Esophagus muscularis mucosa (tissue), 4 donors: Measurements from ENCODE around the gene SERHL2.

Experiments used
- EP300 ChIP-seq: sonication (generic); formaldehyde crosslinking; IDR thresholded peaks from one replicate; pipeline ENCODE4 v1.6.1; 2017; ENCODE audit warnings: antibody characterized with exemption
- POLR2A ChIP-seq: fragments of 450-650 bp; IDR thresholded peaks from one replicate; pipeline ENCODE4 v1.6.1; 2017; ENCODE audit warnings: antibody characterized with exemption, moderate library complexity, mild to moderate bottlenecking, low read depth
- POLR2AphosphoS5 ChIP-seq, 2 donors: sonication (generic); formaldehyde crosslinking; IDR thresholded peaks; one replicate each; pipeline ENCODE4 v1.6.1; 2017; ENCODE audit warnings: antibody characterized with exemption in 2 of 2
- TF ChIP-seq, protein P1 (sequence below), 3 experiments: fragments of 200-600 bp in 2 of 3; fragments of 450-650 bp in 1 of 3; sonication (generic) in 2 of 3; IDR thresholded peaks; one replicate each; pipeline ENCODE4 v1.5.1; 2017 to 2019; ENCODE audit warnings: antibody characterized with exemption in 3 of 3, mild to moderate bottlenecking in 2 of 3, moderate library complexity in 1 of 3

DNA sequence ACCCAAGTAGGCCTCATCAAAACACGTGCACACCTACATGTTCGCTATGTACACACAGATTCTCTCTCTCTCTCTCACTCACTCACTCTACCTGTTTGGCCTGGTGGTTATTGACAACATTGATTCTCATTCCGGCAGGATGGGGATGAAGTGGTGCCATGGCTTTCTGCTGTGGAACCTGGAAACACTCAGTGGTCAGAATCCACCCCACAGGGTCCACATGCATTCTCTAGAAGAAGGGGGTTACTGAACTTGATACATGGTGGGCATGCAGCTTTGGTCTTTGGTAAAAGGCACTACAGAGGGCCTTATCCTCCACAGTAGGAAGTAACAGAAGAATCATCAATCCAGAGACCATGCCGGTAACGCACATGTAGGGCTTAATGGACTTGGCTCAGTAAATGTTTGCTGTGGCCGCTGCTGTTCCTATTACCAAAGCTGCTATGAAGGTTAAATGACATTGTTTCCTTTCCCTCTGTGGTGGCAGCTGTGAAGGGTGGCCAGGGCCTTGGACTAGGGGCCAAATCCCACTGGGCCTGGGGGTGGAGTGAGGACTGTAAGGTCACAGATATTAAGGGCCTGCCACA lies 48.2 kb downstream of the SERHL2 start:
- TF ChIP-seq, protein P1, sequence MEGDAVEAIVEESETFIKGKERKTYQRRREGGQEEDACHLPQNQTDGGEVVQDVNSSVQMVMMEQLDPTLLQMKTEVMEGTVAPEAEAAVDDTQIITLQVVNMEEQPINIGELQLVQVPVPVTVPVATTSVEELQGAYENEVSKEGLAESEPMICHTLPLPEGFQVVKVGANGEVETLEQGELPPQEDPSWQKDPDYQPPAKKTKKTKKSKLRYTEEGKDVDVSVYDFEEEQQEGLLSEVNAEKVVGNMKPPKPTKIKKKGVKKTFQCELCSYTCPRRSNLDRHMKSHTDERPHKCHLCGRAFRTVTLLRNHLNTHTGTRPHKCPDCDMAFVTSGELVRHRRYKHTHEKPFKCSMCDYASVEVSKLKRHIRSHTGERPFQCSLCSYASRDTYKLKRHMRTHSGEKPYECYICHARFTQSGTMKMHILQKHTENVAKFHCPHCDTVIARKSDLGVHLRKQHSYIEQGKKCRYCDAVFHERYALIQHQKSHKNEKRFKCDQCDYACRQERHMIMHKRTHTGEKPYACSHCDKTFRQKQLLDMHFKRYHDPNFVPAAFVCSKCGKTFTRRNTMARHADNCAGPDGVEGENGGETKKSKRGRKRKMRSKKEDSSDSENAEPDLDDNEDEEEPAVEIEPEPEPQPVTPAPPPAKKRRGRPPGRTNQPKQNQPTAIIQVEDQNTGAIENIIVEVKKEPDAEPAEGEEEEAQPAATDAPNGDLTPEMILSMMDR (IDR thresholded peaks at IDR 0.05): no peak
- TF ChIP-seq EP300 (no peak), POLR2A (no peak), POLR2AphosphoS5 (IDR thresholded peaks at IDR 0.05) (no peak)
